CD14-positive monocyte (primary cell): Measurements from ENCODE around the gene GK2. TPM values are rescaled to one million over a fixed set of nuclear protein-coding genes. Genes with fewer than 3 reads are reported as not detected.

Experiments
- DNase-seq, 3 donors: peaks; one replicate each; pipeline ENCODE4 v3.0.0-alpha.2; 2011 to 2022
- H2AFZ ChIP-seq: 2 replicates; pipeline ENCODE4 v1.6.0; 2012; ENCODE audit warnings: mild to moderate bottlenecking, low read depth, low read length, inconsistent platforms; ENCODE audit not compliant: insufficient read depth, poor library complexity, severe bottlenecking
- H3K27ac ChIP-seq, 2 donors: 1 replicate in 1 of 2; 2 replicates in 1 of 2; pipeline ENCODE4 v1.5.1; 2012 to 2013; ENCODE audit warnings: low read length in 2 of 2, control low read depth in 1 of 2, inconsistent platforms in 1 of 2, low read depth in 1 of 2, mild to moderate bottlenecking in 1 of 2
- H3K27me3 ChIP-seq, 2 donors: one replicate each; pipeline versions ENCODE4 v1.6.0 to v1.6.1; 2011 to 2013; ENCODE audit warnings: low read length in 2 of 2; ENCODE audit not compliant: control insufficient read depth in 2 of 2, insufficient read depth in 2 of 2
- H3K36me3 ChIP-seq, 2 donors: replicated peaks in 1 of 2; 1 replicate in 1 of 2; 2 replicates in 1 of 2; pipeline versions ENCODE4 v1.5.1 to v1.6.1; 2012 to 2013; ENCODE audit warnings: low read length in 2 of 2, control low read depth in 1 of 2, inconsistent platforms in 1 of 2, mild to moderate bottlenecking in 1 of 2; ENCODE audit not compliant: insufficient read depth in 2 of 2, control insufficient read depth in 1 of 2
- H3K4me1 ChIP-seq, 2 donors: 1 replicate in 1 of 2; 2 replicates in 1 of 2; pipeline versions ENCODE4 v1.5.1 to v1.6.1; 2012 to 2013; ENCODE audit warnings: low read length in 2 of 2, control low read depth in 1 of 2, inconsistent platforms in 1 of 2, mild to moderate bottlenecking in 1 of 2, moderate library complexity in 1 of 2; ENCODE audit not compliant: insufficient read depth in 2 of 2, control insufficient read depth in 1 of 2
- H3K4me2 ChIP-seq: replicated peaks from 2 replicates; pipeline ENCODE3; 2012; ENCODE audit warnings: low read length, moderate library complexity, mild to moderate bottlenecking; ENCODE audit not compliant: poor library complexity, severe bottlenecking; ENCODE audit errors: extremely low read depth
- H3K4me3 ChIP-seq, 3 experiments: fragments of 200-600 bp in 1 of 3; sonication (generic) in 1 of 3; replicated peaks in 1 of 3; 1 replicate in 2 of 3; 2 replicates in 1 of 3; pipeline ENCODE4 v1.5.1; 2011 to 2013; ENCODE audit warnings: low read length in 3 of 3, mild to moderate bottlenecking in 3 of 3, control low read depth in 2 of 3, low read depth in 2 of 3, inconsistent platforms in 1 of 3, moderate library complexity in 1 of 3
- H3K79me2 ChIP-seq: 2 replicates; pipeline ENCODE4 v1.6.0; 2012; ENCODE audit warnings: mild to moderate bottlenecking, control low read depth, inconsistent platforms, low read length, moderate library complexity; ENCODE audit not compliant: insufficient read depth
- H3K9ac ChIP-seq: 2 replicates; pipeline ENCODE4 v1.6.0; 2017; ENCODE audit warnings: low read length, mild to moderate bottlenecking; ENCODE audit not compliant: insufficient read depth, poor library complexity, severe bottlenecking
- H3K9me3 ChIP-seq, 2 donors: replicated peaks in 1 of 2; 1 replicate in 1 of 2; 2 replicates in 1 of 2; pipeline versions ENCODE4 v1.5.1 to v1.6.1; 2012 to 2013; ENCODE audit warnings: low read length in 2 of 2, control low read depth in 1 of 2; ENCODE audit not compliant: control insufficient read depth in 1 of 2, insufficient read depth in 1 of 2
- H4K20me1 ChIP-seq: 2 replicates; pipeline ENCODE4 v1.6.0; 2012; ENCODE audit warnings: mild to moderate bottlenecking, low read length, control low read depth, moderate library complexity; ENCODE audit not compliant: insufficient read depth
- H3K27ac Mint-ChIP-seq, 7 donors: one replicate each; pipeline ENCODE4 v1.8.0; 2020; ENCODE audit warnings: mild to moderate bottlenecking in 7 of 7, mixed read lengths in 7 of 7, moderate library complexity in 6 of 7, inconsistent platforms in 2 of 7
- H3K27me3 Mint-ChIP-seq, 3 donors: one replicate each; pipeline ENCODE4 v1.8.0; 2021 to 2022; ENCODE audit warnings: low read depth in 3 of 3, mild to moderate bottlenecking in 3 of 3, mixed read lengths in 3 of 3, moderate library complexity in 3 of 3, inconsistent platforms in 1 of 3
- H3K36me3 Mint-ChIP-seq, 2 donors: one replicate each; pipeline ENCODE4 v1.8.0; 2020; ENCODE audit warnings: mixed read lengths in 2 of 2, inconsistent platforms in 1 of 2, mild to moderate bottlenecking in 1 of 2
- H3K4me1 Mint-ChIP-seq: one replicate; pipeline ENCODE4 v1.8.0; 2020; ENCODE audit warnings: mild to moderate bottlenecking, mixed read lengths
- H3K4me3 Mint-ChIP-seq, 2 donors: one replicate each; pipeline ENCODE4 v1.8.0; 2020; ENCODE audit warnings: mild to moderate bottlenecking in 2 of 2, mixed read lengths in 2 of 2, moderate library complexity in 1 of 2
- H3K9me3 Mint-ChIP-seq, 7 donors: one replicate each; pipeline ENCODE4 v1.8.0; 2020 to 2022; ENCODE audit warnings: mixed read lengths in 7 of 7, mild to moderate bottlenecking in 6 of 7, moderate library complexity in 6 of 7, inconsistent platforms in 2 of 7
- WGBS: methylation state at CpG from one replicate; pipeline ENCODE4 v1.1.5; 2013; ENCODE audit warnings: missing lambda C conversion rate; ENCODE audit not compliant: insufficient coverage; 5-methylcytosine and 5-hydroxymethylcytosine counted together
- intact Hi-C, 2 donors: fragments of 100-400 bp; cut with micrococcal nuclease; formaldehyde crosslinking; loops; one replicate each; pipeline versions ENCODE4 v1.15.0 to v1.15.1; 2023
- polyA minus RNA-seq: library from RNA; depleted of rRNA, polyadenylated mRNA; stranded (reverse); fragments of >200 nt; gene quantifications from 2 replicates; pipeline ENCODE4 v1.2.3, GENCODE V29; 2012
- polyA plus RNA-seq, 3 donors: library from polyadenylated mRNA; depleted of rRNA in 1 of 3; unstranded in 2 of 3; stranded (reverse) in 1 of 3; fragments of 300-500 nt in 2 of 3; fragments of >200 nt in 1 of 3; fragmentation: Illumina TruSeq in 2 of 3; gene quantifications; 1 replicate in 2 of 3; 2 replicates in 1 of 3; pipeline ENCODE4 v1.2.3, GENCODE V29; 2012 to 2021
- total RNA-seq, 12 experiments: library from RNA in 1 of 12; stranded (reverse) in 1 of 12; fragments of 120-200 nt in 1 of 12; gene quantifications; one replicate each; pipeline ENCODE4 v1.2.4 and lab custom pipeline; 2013 to 2026; ENCODE audit warnings: mixed read lengths in 6 of 12, inconsistent platforms in 1 of 12
- TF ChIP-seq, protein P1 (sequence below): fragments of 200-600 bp; IDR thresholded peaks from one replicate; pipeline ENCODE4 v1.8.0; 2022; ENCODE audit warnings: antibody characterized with exemption, mild to moderate bottlenecking

GK2 gene
- total RNA-seq (2013) = not detected
- polyA plus RNA-seq (not detected), polyA minus RNA-seq (not detected in 2 replicates), total RNA-seq (lab: John Stamatoyannopoulos, UW) (0 to 0.81 (median 0) reads per million in 11 experiments)

DNA sequence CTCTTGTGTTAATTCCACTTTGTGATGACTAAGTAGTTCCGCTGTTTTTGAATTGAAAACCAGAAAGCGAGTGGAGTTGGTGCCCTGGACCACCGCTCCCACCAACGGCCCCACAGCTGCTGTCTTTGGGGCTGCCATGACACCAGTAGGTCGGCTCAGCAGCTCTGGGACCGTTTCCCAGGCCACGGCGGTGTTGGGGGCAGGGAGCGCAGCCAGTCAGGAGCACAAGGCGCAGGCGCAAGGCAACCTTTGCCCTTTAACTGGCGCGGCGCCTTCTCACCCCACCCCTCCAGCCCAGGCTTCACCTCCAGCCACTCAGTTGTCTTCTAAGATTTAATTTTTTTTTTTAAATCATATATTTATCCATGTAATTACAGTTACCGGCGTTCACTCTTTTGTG lies at the start of gene GK2:
Gene GK2 (minus strand): TSS at position 166 of the 400 bp plus-strand sequence. CDS start 28 bp downstream, at position 138.
- TF ChIP-seq, protein P1, sequence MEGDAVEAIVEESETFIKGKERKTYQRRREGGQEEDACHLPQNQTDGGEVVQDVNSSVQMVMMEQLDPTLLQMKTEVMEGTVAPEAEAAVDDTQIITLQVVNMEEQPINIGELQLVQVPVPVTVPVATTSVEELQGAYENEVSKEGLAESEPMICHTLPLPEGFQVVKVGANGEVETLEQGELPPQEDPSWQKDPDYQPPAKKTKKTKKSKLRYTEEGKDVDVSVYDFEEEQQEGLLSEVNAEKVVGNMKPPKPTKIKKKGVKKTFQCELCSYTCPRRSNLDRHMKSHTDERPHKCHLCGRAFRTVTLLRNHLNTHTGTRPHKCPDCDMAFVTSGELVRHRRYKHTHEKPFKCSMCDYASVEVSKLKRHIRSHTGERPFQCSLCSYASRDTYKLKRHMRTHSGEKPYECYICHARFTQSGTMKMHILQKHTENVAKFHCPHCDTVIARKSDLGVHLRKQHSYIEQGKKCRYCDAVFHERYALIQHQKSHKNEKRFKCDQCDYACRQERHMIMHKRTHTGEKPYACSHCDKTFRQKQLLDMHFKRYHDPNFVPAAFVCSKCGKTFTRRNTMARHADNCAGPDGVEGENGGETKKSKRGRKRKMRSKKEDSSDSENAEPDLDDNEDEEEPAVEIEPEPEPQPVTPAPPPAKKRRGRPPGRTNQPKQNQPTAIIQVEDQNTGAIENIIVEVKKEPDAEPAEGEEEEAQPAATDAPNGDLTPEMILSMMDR = no peak
- H3K36me3 ChIP-seq = no peaks in the 10 kb centered on the region
- intact Hi-C loops = no loop called here
- no peak within 1 kb of the TSS for H3K9ac ChIP-seq
- H3K4me2 ChIP-seq = no peak within 1 kb of the TSS
- Mint-ChIP-seq H3K4me1 (no peaks in the 10 kb centered on the region), H3K4me3 (no peak within 1 kb of the TSS), H3K27me3 (no peaks in the 10 kb centered on the region), H3K27ac (no peak within 1 kb of the TSS), H3K9me3 (peaks cover 0 to 7% (median 3%) of the 10 kb centered on the region in 7 donors), H3K36me3 (no peaks in the 10 kb centered on the region)
- H4K20me1 ChIP-seq = no peaks in the 10 kb centered on the region
- H3K4me1 ChIP-seq = no peaks in the 10 kb centered on the region
- H3K9me3 ChIP-seq = peaks cover 0 to 4% of the 10 kb centered on the region in 2 donors
- H3K4me3 ChIP-seq = no peak within 1 kb of the TSS
- no peak within 1 kb of the TSS for H2AFZ ChIP-seq
- no peaks in the 10 kb centered on the region for H3K79me2 ChIP-seq
- WGBS = 92% methylated on average over 9 of the region's 16 CpGs
- no peak within 1 kb of the TSS for H3K27ac ChIP-seq
- DNase-seq = no peak
- no peaks in the 10 kb centered on the region for H3K27me3 ChIP-seq

DNA sequence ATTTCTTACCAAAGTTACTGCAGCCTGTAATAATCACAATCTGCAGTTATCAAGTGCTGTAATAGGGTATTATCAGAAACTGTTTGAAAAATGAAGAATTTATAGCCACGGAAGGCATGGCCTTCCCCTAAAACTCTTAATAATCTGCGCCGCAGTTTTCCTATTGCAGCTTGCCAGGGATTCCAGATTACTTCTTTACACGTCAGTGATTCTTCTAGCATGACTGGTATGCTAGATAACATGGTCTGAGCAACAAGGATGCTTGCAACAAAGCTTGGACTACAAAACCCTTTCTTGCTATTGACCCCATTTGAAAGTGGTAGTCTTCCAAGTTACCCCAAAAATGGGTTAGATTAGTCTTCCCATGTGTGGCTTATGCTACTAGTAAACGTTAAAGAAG lies 47.2 kb upstream of the GK2 start:
- TF ChIP-seq, protein P1 = no peak
- Histone ChIP-seq H3K27me3 (no peaks in the 10 kb centered on the region), H3K79me2 (no peaks in the 10 kb centered on the region), H3K9ac (no peak overlapping the region), H3K4me3 (no peak overlapping the region), H3K36me3 (no peaks in the 10 kb centered on the region), H4K20me1 (no peaks in the 10 kb centered on the region), H3K27ac (no peak overlapping the region), H2AFZ (no peak overlapping the region), H3K4me1 (no peaks in the 10 kb centered on the region), H3K4me2 (no peak overlapping the region), H3K9me3 (no peaks in the 10 kb centered on the region)
- H3K4me3 Mint-ChIP-seq = no peak overlapping the region
- 80% methylated on average over 1 of the region's 5 CpGs for WGBS
- H3K9me3 Mint-ChIP-seq = no peaks in the 10 kb centered on the region
- no peaks in the 10 kb centered on the region for H3K4me1 Mint-ChIP-seq
- H3K27me3 Mint-ChIP-seq = no peaks in the 10 kb centered on the region
- intact Hi-C loops = no loop called here
- no peak for DNase-seq
- H3K27ac Mint-ChIP-seq = no peak overlapping the region
- H3K36me3 Mint-ChIP-seq = no peaks in the 10 kb centered on the region
